GM12801 (cell line): ENCODE measurements around the gene SIGLEC11.

Experiments used
- TF ChIP-seq, protein P1 (sequence below): IDR thresholded peaks from one replicate; pipeline ENCODE4 v1.5.1; 2011; ENCODE audit warnings: control low read depth; ENCODE audit not compliant: insufficient read length; ENCODE audit errors: extremely low read depth

Gene SIGLEC11

DNA sequence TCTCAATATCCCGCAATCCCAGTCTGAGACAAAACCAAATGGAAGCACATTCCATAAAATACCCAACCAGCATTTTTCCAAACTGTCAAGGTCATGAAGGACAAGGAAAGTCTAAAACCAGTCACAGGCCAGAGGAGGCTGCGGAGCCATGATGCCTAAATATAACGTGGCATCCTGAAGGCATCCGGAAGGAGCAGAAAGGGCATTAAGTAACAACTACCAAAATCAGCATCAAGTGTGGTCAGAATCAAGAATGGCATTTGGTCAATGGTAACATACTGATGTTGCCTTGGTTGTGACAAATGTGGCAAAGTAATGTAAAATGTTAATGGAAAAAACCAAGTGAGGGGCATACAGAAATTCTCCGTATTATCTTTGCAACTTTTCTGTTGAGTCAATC is 35.5 kb downstream of the SIGLEC11 start:
- TF ChIP-seq, protein P1, sequence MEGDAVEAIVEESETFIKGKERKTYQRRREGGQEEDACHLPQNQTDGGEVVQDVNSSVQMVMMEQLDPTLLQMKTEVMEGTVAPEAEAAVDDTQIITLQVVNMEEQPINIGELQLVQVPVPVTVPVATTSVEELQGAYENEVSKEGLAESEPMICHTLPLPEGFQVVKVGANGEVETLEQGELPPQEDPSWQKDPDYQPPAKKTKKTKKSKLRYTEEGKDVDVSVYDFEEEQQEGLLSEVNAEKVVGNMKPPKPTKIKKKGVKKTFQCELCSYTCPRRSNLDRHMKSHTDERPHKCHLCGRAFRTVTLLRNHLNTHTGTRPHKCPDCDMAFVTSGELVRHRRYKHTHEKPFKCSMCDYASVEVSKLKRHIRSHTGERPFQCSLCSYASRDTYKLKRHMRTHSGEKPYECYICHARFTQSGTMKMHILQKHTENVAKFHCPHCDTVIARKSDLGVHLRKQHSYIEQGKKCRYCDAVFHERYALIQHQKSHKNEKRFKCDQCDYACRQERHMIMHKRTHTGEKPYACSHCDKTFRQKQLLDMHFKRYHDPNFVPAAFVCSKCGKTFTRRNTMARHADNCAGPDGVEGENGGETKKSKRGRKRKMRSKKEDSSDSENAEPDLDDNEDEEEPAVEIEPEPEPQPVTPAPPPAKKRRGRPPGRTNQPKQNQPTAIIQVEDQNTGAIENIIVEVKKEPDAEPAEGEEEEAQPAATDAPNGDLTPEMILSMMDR, result no peak

DNA sequence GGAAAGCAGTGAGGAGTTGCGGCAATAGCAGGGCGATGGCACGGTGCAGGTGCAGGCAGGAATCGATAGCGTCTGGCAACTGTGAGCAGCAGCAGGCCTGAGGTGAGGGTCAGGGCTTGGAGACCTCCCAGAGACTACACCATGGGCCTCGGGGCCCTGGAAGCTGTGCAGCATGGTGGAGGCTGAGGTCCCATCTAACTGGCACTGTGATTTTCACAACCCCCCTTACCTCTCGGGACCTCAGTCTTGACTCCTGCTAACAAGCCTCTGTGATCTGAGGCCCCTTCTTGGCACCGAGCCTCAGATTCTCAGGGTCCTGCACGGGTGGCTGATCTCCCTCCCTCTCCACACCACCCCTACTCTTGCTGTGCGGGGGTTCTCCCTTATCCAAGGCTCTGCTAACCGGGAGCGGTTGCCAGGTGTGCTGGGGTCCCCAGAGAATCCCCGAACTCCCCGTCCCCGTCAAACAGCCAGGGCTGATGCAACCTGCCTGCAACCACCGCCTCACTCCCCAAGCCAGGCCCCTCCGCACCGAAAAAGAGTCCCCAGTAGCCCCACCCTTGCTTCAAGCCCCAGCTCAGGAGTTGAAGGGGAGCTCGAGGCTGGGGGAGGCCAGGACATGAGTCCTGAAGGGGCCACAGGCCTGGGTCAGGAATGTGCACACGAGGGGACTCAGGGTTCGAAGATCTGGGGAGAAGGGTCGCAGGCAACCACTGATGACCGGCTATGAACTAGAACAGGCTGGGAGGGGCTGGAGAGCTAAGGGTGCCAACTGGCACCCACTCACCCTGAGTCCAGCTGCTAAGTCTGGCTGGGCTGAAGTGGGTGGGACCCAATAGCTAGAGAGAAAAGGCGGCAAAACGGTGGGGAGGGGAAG is 36.7 kb downstream of the SIGLEC11 start:
- TF ChIP-seq, protein P1, result no peak

GRCh38 chr19:49923055-49924003 is 37.6 kb downstream of the SIGLEC11 start:
- TF ChIP-seq, protein P1, result no peak

DNA sequence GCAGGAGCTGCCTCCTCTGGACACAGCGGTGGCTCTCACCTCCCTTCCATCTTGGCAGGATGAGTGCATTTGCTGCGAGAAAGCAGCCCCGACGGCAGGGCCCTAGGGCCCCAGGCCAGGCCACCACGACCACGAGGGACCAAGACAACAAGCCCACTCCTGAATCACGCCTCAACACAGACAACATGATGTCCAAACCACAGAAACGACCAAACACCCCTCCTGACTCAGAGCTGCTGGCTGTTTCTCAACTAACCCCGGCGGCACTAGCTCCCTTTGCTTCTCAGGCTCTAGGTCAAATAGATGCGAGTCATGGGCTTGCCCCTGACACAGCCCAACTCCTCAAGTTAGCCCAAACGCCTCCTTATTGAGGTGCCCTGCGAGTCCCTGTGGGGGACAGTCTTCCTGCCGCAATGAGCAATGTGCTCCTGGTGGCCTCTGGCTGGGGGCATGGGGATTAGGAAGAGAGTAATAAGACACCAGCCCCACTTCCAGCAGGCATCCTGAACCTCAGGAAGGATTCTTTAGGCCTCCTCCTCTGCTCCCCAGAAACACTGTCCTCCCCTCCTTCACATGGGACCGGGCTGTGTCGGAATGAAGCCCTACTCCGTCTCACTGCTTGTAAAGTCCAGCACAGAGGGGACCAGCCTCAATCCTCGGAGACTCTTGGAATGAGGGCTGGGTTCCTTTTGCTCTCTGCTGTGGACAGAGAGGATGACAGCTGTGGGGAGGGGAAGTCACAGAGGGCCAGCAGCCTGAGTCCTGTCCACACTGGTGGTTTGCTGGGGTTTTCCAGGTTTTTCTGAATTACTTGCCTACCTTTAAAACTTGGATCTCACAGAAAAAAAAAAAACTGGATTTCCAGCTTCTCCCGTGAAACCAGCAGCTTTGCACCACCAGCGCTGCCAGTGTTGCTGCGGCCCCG is 38.8 kb downstream of the SIGLEC11 start:
- TF ChIP-seq, protein P1, result no peak

DNA sequence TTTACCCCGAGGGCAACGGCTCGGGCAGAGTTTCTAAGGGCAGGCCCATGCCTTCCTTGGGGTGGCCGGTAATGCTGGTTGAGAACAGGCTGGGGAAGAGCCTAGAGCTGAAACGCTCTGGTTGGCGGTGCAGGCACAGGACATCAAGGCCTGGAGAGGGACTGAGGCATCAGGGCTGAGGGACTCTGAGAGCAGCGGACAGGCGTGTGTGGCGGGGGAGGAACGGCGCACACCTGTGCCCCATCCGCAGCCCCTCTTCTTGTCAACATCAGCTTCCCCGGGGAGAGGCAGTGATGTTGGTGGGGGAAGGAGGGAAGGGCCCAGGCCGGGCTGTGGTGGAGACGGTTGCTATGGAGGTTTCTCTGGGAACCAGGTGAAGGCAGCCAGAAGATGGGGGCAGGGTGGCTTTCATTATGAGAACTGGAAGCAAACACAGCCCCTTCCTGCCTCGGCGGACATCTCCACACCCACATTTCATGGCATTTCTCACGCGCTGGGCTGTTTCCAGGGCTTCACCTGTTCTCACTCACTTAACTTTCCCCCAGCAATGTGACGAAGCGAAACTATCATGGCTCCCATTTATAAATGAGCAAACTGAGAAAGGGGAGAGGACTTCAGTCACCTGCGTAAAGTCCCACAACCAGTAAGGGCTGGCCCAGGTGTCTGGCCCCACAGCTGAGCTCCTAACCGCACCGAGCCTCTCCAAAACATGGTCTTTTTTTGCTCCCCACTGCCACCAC is 40.2 kb downstream of the SIGLEC11 start:
- TF ChIP-seq, protein P1, result no peak

DNA sequence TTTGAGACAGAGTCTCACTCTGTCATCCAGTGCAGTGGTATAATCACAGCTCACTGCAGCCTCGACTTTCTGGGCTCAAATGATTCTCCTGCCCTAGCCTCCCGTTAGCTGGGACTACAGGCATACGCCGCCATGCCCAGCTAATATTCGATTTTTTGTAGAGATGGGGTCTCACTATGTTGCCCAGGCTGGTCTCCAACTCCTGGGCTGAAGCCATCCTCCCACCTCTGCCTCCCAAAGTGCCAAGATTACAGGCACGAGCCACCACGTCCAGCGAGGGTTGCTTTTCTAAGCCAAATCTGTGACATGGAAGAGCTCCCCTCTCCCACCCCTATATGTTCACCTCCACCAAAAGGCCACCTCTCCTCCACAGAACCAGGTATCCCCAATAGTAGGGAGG is 42.9 kb downstream of the SIGLEC11 start:
- TF ChIP-seq, protein P1, result no peak
